Measurements from ENCODE around the gene SCYL2. TPM values are rescaled to one million over a fixed set of nuclear protein-coding genes. Genes with fewer than 3 reads are reported as not detected.

SCYL2 gene
- total RNA-seq, 1 experiment from 2014 or later: 35.8 TPM

- H3K4me3 ChIP-seq (ENCODE audit: low read length): no peak overlapping the region
- intact Hi-C loops (cut with micrococcal nuclease): no loop called here
- no peak overlapping the region for H3K27ac ChIP-seq (ENCODE audit: low read length)
- H3K27me3 ChIP-seq (ENCODE audit: low read length): no peaks in the 10 kb centered on the region
- no peaks in the 10 kb centered on the region for H3K9me2 ChIP-seq (replicated peaks; ENCODE audit: low read length)
- DNase-seq: no peak
- peaks cover 18% of the 10 kb centered on the region; the same call in 1 of the 2 replicates for H3K36me3 ChIP-seq (ENCODE audit: low read depth, low read length)
- no peaks in the 10 kb centered on the region for H3K4me1 ChIP-seq (ENCODE audit: insufficient read depth, low read length)
- H3K4me2 ChIP-seq (ENCODE audit: low read length): no peak overlapping the region
- H3K79me2 ChIP-seq (ENCODE audit: low read length): no peaks in the 10 kb centered on the region
- no peak overlapping the region for H2AFZ ChIP-seq (ENCODE audit: low read length)
- no peak overlapping the region for H3K9ac ChIP-seq (ENCODE audit: low read length)
- no peak for TF ChIP-seq EZH2phosphoT487 (IDR thresholded peaks at IDR 0.05; ENCODE audit: borderline replicate concordance, low read length)
- TF ChIP-seq CTCF (conservative IDR thresholded peaks at IDR 0.05; ENCODE audit: low read depth, low read length): no peak
- no peak for TF ChIP-seq EZH2 (IDR thresholded peaks at IDR 0.05; ENCODE audit: low read length, unreplicated experiment)
- POLR2A ChIA-PET (ENCODE audit: unreplicated experiment): no interaction called here
- no peaks in the 10 kb centered on the region for H3K9me3 ChIP-seq (ENCODE audit: low read length)
- no peaks in the 10 kb centered on the region for H4K20me1 ChIP-seq (ENCODE audit: low read length)
- no TSS peak for BruUV-seq (replicated peaks)
- CTCF ChIA-PET: no interaction called here
- no peak for ATAC-seq
- H3F3A ChIP-seq (ENCODE audit: low read length, unreplicated experiment): no peaks in the 10 kb centered on the region
Observed at GRCh38 chr12:100326208-100326607, 59.2 kb downstream of the SCYL2 start.

- intact Hi-C loops (cut with micrococcal nuclease): no loop called here
- no peak for DNase-seq
- H3K9ac ChIP-seq (ENCODE audit: low read length): no peak overlapping the region
- POLR2A ChIA-PET (ENCODE audit: unreplicated experiment): no interaction called here
- no peak overlapping the region for H3K27ac ChIP-seq (ENCODE audit: low read length)
- no peaks in the 10 kb centered on the region for H3K9me2 ChIP-seq (replicated peaks; ENCODE audit: low read length)
- H3K36me3 ChIP-seq (ENCODE audit: low read depth, low read length): peaks cover 20% of the 10 kb centered on the region; the same call in 1 of the 2 replicates
- no peaks in the 10 kb centered on the region for H3K9me3 ChIP-seq (ENCODE audit: low read length)
- ATAC-seq: no peak
- no peaks in the 10 kb centered on the region for H3K27me3 ChIP-seq (ENCODE audit: low read length)
- H3K4me2 ChIP-seq (ENCODE audit: low read length): no peak overlapping the region
- TF ChIP-seq EZH2phosphoT487 (IDR thresholded peaks at IDR 0.05; ENCODE audit: borderline replicate concordance, low read length) (no peak), EZH2 (IDR thresholded peaks at IDR 0.05; ENCODE audit: low read length, unreplicated experiment) (no peak), CTCF (conservative IDR thresholded peaks at IDR 0.05; ENCODE audit: low read depth, low read length) (no peak)
- no peak overlapping the region for H2AFZ ChIP-seq (ENCODE audit: low read length)
- no peak overlapping the region for H3K4me3 ChIP-seq (ENCODE audit: low read length)
- CTCF ChIA-PET: no interaction called here
- H3K4me1 ChIP-seq (ENCODE audit: insufficient read depth, low read length): no peaks in the 10 kb centered on the region
- no peaks in the 10 kb centered on the region for H3K79me2 ChIP-seq (ENCODE audit: low read length)
- no peaks in the 10 kb centered on the region for H3F3A ChIP-seq (ENCODE audit: low read length, unreplicated experiment)
- no TSS peak for BruUV-seq (replicated peaks)
- H4K20me1 ChIP-seq (ENCODE audit: low read length): no peaks in the 10 kb centered on the region
Observed at GRCh38 chr12:100329800-100330199, 62.8 kb downstream of the SCYL2 start.

- no peak overlapping the region for H3K4me3 ChIP-seq (ENCODE audit: low read length)
- ChIA-PET CTCF (no interaction called here), POLR2A (ENCODE audit: unreplicated experiment) (no interaction called here)
- no peak for DNase-seq
- no peaks in the 10 kb centered on the region for H3K9me3 ChIP-seq (ENCODE audit: low read length)
- no peak overlapping the region for H3K4me2 ChIP-seq (ENCODE audit: low read length)
- intact Hi-C loops (cut with micrococcal nuclease): no loop called here
- no peak overlapping the region for H3K9ac ChIP-seq (ENCODE audit: low read length)
- no peak overlapping the region for H2AFZ ChIP-seq (ENCODE audit: low read length)
- ATAC-seq: no peak
- no peaks in the 10 kb centered on the region for H3K27me3 ChIP-seq (ENCODE audit: low read length)
- no peaks in the 10 kb centered on the region for H3K4me1 ChIP-seq (ENCODE audit: insufficient read depth, low read length)
- no peaks in the 10 kb centered on the region for H3K79me2 ChIP-seq (ENCODE audit: low read length)
- TF ChIP-seq EZH2 (IDR thresholded peaks at IDR 0.05; ENCODE audit: low read length, unreplicated experiment) (no peak), EZH2phosphoT487 (IDR thresholded peaks at IDR 0.05; ENCODE audit: borderline replicate concordance, low read length) (no peak), CTCF (conservative IDR thresholded peaks at IDR 0.05; ENCODE audit: low read depth, low read length) (no peak)
- peaks cover 16% of the 10 kb centered on the region; the same call in 1 of the 2 replicates for H3K36me3 ChIP-seq (ENCODE audit: low read depth, low read length)
- BruUV-seq (replicated peaks): no TSS peak
- H3K27ac ChIP-seq (ENCODE audit: low read length): no peak overlapping the region
- no peaks in the 10 kb centered on the region for H4K20me1 ChIP-seq (ENCODE audit: low read length)
- no peaks in the 10 kb centered on the region for H3F3A ChIP-seq (ENCODE audit: low read length, unreplicated experiment)
- H3K9me2 ChIP-seq (replicated peaks; ENCODE audit: low read length): no peaks in the 10 kb centered on the region
Observed at GRCh38 chr12:100331871-100332270, 64.9 kb downstream of the SCYL2 start.
